Gastroesophageal sphincter (tissue), 3 donors: ENCODE data around the gene PCDHB13.
"Not testable (repeated sequence)": the region's sequence is repeated elsewhere in the genome, so short reads cannot be mapped to it uniquely, and the experiment has no call there.

Source experiments
- CTCF ChIP-seq, 4 experiments: fragments of 200-600 bp in 2 of 4; fragments of 450-650 bp in 2 of 4; sonication (generic) in 1 of 4; IDR thresholded peaks; one replicate each; pipeline ENCODE4 v1.5.1; 2017 to 2019; ENCODE audit warnings: antibody characterized with exemption in 4 of 4, mild to moderate bottlenecking in 2 of 4, moderate library complexity in 2 of 4
- EP300 ChIP-seq: sonication (generic); formaldehyde crosslinking; IDR thresholded peaks from one replicate; pipeline ENCODE4 v1.6.1; 2017; ENCODE audit warnings: antibody characterized with exemption, mild to moderate bottlenecking
- POLR2A ChIP-seq, 2 donors: fragments of 450-650 bp; IDR thresholded peaks; one replicate each; pipeline ENCODE4 v1.6.1; 2017; ENCODE audit warnings: antibody characterized with exemption in 2 of 2, mild to moderate bottlenecking in 2 of 2, moderate library complexity in 1 of 2
- POLR2AphosphoS5 ChIP-seq: sonication (generic); formaldehyde crosslinking; IDR thresholded peaks from one replicate; pipeline ENCODE4 v1.6.1; 2017; ENCODE audit warnings: antibody characterized with exemption

DNA sequence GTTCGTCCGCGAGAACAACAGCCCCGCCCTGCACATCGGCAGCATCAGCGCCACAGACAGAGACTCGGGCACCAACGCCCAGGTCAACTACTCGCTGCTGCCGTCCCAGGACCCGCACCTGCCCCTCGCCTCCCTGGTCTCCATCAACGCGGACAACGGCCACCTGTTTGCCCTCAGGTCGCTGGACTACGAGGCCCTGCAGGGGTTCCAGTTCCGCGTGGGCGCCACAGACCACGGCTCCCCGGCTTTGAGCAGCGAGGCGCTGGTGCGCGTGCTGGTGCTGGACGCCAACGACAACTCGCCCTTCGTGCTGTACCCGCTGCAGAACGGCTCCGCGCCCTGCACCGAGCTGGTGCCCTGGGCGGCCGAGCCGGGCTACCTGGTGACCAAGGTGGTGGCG lies 3.4 kb upstream of the PCDHB13 start:
- TF ChIP-seq POLR2A (IDR thresholded peaks at IDR 0.05); CTCF (IDR thresholded peaks at IDR 0.05); POLR2AphosphoS5; EP300: not testable (repeated sequence)
